GM12801 (cell line): ENCODE results near the gene DTWD2.

Experiments
- CTCF ChIP-seq: IDR thresholded peaks from one replicate; pipeline ENCODE4 v1.5.1; 2011; ENCODE audit warnings: control low read depth; ENCODE audit not compliant: insufficient read length; ENCODE audit errors: extremely low read depth

The DTWD2 gene

GRCh38 chr5:118891252-118891651 lies 97.1 kb downstream of the DTWD2 start:
- TF ChIP-seq CTCF = no peak

- no peak for TF ChIP-seq CTCF
These were observed 99.2 kb downstream of the DTWD2 start for GRCh38 chr5:118889165-118889564.

GRCh38 chr5:118888556-118888955 lies 99.8 kb downstream of the DTWD2 start:
- no peak for TF ChIP-seq CTCF

GRCh38 chr5:118883362-118883761 lies 105.0 kb downstream of the DTWD2 start:
- no peak for TF ChIP-seq CTCF

GRCh38 chr5:118882666-118883065 lies 105.7 kb downstream of the DTWD2 start:
- TF ChIP-seq CTCF = no peak

GRCh38 chr5:118875131-118875530 lies 113.2 kb downstream of the DTWD2 start:
- TF ChIP-seq CTCF = no peak

- TF ChIP-seq CTCF = no peak
These were observed 114.9 kb downstream of the DTWD2 start for GRCh38 chr5:118873417-118873816.

GRCh38 chr5:118863345-118863744 lies 125.0 kb downstream of the DTWD2 start:
- no peak for TF ChIP-seq CTCF
